Stimulated activated CD4-positive, alpha-beta T cell treated with anti-CD3 and anti-CD28 coated beads, Interleukin-1b, Interleukin-23, amount 100 ng/mL, for 48 hours (primary cell): ENCODE results near the gene PEPD.

Experiments
- DNase-seq: peaks from one replicate; pipeline ENCODE4 v3.0.0-alpha.2; 2020

Gene PEPD

DNA sequence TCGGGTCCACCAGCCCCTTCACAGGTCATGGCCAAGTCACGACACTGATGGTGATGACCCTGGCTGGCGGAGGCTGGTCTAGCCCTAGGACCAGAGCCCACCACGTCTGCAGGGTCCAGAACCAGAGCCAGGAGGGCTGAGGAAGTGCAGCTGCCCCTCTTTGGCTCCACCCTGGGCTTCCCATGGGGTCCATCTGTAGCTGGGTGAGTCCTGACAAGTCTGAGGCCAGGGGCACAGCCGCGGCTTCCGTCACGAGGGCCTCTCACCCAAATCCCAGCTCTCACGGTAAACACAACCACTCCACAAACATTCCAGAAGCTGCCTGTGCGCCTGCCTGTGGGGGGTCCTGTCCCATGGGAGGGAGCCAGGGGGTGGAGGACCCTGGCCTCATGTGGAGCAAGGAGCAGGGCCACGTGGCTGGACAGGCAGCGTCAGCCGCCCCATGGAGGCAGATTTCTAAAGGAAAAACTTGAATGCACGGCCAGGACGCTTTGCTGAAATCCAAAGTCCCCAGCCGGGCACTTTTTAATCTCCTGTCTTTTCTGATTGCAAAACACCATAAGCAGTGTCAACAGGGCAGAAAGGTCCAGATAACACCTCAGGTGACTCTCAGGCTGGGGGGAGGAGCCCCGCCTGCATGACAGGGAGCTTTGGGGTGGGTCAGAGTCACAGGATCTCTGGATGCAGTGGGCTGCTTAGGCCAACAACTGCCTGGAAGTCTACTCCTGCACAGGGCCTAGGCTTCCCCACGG, 118.2 kb downstream of the PEPD start:
- DNase-seq = no peak

DNA sequence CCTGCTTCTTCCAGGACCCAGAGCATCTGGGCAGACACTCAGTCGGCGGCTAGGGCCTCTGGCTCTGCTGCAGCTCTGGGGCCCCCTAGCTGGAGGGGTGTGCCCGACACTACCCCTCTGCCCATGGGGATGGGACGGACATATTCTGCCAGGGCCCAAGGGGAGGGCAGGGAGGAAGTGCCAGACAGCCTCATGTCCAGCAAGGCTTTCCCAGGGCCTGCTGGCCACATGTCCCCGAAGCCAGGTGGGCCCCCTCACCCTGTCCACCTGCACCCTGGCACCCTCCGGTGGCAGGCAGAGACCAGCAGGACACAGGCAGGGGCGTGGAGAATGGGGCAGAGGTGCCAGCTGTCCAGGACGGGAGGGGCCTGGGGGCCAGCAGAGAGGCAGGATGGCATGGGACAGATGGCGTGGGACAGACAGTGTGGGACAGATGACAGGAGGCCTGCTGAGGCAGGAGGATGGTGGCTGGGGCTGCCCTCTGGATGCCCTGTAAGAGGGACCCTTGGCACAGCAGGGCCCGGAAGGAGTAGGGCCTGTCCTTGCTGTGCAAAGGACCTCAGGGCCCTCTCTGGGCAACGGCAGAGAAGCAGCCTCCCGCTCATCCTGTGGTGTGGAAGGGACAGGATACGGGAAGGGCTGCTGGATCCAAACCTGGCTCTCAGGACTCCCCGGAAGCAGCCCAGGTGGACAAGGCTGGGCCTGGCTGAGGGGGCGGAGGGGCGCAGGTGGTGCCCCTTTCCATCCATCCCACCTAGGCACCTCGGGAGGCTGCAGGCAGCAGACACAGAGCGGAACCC, 119.0 kb downstream of the PEPD start:
- no peak for DNase-seq

DNA sequence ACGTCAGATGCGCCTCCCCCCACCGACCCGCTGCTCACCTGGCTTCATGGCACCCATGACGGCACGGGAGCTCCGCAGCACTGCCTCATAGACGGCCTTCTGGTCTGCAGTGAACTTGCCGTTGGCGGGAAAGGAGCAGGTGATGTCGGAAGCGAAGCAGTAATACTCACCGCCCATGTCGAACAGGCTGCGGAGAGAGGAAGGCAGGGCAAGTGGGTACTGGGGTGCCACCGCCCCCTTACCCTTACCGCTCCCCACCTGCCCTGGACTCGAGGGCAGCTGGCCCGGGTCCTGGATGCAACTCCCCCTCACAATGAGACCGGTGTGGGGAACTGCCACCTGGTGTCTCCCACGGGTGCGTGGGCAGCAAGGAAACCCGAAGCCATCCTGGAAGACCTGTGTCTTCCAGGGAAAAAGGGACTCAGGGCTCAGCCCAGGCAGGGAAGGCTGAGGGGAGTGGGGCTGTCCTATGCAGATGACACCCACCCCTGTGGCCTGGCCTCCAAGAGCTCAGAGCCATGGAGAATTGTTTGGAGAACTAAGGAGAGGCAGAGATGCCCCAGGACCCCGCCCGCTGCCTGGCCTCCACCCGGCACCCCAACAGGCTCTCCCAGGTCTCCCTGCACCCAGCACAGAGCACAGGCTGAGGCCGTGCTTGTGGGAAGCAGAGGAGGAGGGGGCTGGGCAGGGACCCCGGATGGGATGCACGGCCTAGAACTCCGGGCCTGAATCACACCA, 119.7 kb downstream of the PEPD start:
- DNase-seq = no peak

DNA sequence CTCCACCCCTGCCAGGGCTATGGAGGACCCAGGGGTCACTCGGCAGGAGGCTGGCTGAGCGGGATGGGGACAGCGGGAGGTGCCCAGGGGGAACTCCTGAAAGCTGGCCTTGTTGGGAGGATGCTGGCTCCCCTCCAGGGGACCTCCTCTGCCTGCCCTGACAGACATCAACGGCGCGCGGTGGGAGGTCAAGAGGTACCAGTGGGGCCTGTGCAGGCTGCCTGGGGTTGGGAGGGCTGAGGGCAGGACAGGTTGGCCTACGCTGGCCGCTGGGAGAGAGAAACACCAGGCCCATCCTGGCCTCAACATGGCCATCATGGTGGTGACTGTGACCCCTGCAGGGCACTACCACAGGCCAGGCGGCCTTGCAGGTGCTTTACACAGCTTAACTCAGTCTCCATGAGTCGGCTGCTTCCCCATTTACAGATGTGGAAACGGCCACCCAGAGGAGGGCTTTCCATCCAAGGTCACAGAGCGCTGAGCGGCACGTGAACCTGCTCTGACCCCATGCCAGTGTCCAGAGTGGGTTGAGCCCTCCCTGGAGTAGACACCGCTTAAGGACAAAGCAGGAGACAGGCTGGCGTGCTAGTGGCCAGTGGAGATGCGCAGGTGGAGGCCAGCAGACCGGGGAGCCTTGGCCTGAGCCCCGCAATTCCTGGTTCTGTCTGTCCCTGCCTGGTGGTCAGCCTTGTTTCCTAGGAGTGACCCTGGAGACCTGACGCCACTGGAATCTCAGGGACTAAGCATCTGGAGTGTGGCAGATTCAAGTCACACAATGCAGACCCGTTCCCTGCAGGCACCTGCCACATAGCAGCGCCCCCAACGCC, 120.5 kb downstream of the PEPD start:
- no peak for DNase-seq

DNA sequence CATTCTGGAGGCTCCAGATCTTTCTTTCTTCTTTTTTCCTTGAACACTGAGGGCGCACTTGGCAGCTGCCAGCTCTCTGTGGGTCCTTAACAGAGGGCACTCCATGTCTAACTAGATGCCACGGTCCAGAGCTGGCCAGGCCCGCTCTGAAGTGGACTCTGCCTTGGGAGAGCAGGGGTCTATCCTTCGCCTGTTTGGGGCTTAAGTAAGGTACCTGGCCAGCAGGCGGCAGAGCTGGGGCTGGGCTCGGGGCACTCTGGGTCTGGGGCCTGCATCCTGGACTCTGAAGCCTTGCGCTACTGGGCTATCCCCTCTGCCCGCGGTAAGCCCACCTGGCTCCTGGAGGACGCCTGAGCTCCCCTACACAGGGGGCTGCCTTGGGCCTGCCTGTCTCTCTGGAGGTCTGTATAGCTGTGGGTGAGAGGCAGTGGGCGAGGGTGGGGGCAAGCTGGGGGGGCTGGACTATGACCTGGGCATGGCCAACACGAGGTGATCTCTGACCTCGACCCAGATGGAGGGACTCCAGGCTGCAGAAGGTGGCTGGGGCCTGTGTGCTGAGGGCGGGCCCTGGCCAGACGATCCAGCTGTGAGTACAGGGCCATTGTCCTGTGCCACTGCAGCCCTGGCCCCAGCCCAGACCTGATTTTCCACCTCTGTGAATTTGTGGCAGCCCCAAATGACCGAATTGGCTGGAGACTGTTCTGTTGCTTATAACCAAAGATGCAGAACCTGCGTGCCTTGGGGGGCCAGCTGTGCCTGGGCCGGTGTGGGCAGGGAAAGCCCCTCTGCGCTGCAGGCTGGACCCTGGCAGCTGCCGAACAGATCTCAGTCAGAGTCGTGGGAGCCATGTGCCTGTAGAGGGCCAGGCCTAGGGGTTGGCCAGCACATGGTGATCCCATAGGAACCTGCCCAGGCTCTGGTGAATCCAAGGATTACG, 121.6 kb downstream of the PEPD start:
- no peak for DNase-seq

DNA sequence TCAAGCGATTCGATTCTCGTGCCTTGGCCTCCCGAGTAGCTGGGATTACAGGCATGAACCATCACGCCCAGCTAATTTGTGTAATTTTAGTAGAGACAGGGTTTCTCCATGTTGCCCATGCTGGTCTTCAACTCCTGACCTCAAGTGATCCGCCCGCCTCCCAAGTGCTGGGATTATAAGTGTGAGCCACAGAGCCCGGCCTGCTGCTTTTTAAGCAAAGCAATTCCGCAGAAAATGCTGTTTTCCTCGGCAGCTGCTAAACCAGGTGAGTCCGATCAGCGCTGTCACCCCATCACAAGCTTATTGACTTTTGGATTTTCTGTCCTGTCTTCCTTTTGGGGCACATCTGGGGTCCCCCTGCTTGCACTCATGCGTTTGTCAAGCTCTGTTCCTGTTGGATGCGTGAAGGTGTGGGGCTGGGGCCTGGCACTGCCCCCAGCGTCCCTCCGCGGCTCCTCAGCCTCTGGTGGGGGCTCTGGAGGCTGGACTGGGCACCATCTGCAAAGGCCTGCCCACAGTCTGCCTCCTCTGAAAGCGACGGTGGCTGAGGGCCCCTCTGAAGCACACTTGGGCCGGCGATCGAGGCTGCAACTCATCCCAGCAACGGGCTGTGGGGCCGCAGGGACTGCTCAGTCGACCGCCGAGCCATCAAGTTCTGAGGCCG, 122.4 kb downstream of the PEPD start:
- no peak for DNase-seq

DNA sequence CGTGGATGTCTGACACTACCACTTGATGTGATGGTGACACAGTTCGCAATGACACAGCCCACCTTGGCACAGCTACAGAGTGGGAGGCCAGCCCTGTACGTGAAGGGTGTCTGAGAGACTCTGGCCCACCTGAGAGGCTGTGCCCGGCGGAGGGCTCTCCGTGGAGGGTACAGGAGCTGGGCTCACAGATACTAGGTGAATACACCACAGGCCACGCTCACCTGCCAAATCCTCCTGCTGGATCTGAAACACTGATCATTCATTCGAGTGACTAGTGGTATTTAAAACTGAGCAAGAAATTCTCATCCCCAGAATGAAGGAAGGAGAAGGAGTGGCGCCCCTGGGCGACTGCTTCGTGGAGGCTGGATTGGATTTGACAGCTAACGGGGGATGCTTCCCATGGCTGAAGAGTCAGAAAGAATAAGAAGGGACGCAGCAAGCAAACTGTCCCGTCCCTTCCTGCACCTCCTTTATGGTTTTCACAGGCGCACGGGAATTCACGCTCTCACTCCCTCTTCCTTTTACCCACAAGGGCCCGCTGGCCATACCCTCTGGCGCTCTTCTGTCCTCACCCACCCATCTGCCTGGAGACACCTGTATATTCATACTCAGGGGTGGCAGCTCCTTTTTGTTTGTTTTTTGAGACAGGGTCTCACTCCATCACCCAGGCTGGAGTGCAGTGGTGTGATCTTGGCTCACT, 123.1 kb downstream of the PEPD start:
- no peak for DNase-seq

DNA sequence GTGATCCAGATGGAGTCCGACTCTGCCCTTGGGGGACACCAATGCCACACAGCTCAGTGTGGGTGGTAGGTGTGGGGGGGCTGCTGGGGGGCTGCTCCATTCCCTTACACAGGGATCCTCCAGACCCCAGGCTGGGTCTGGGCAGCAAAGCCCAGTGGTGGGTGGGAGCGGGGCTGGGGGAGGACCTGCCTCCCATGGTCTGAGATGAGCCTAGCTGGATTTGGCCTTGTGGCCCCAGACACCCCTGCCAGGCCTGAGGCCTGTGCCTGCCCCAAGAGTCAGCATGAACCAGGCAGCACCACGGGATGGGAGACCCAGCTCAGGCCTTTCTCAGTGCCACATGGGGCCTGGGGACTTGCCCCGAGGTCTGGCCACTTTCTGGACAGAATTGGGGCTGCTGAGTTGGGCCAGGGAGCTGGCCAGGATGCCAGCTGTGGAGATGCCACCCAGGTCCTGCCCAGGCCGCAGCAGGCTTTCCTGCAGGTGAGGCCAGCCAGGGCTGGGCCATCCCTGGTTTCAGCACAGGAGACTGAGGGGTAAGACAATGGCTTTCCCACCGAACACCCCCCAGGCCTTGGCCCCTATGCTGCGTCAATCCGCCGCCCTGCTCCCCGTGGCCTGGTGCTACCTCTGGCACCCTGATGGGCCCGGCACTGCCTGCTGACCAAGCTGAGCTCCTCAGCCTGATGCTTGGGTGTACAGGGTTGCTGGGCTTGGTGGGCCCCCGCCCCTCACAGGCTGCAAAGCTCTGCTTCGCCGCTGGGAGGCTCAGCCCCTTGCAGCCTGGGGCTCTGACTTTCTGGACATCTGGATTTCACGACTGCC, 123.8 kb downstream of the PEPD start:
- no peak for DNase-seq

DNA sequence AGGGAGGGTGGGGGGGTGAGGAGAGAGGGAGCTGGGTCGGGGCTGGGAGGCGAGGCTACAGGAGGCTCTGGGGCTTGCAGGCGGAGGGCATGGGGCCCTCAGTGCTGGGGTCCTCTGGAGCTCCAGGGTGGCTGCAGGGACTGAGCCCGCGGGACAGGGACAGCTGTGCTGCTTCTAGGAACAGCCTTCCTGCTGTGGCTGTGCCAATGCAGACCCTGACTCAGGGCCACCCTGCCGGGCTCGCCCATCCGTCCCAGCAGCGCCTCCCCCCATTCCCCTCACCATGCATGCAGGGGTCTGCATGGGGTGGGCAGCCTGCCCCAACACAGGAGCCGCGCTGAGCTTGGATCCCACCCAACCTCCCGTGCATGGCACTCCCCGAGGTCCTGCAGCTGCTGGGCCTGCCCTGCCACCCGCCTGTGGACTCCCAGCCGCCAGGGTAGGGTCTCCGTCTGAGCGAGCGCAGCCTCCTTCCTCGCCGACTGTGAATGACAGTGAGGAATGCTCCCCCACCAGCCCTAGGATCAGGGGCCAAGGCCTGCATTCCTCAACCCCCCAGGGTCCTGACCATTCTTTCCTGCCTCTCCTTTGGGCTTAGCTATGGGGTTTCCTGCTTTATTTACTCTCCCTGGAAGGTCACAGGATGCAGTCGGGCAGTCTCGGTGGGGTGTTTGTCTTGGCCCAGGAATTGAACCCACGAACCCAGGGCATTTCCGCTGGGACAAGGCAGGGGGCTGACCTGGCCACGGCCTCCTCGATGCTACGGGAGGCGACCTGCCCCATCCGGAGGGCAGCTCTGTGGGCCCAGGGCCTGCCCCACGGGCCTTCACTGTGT, 124.7 kb downstream of the PEPD start:
- no peak for DNase-seq

DNA sequence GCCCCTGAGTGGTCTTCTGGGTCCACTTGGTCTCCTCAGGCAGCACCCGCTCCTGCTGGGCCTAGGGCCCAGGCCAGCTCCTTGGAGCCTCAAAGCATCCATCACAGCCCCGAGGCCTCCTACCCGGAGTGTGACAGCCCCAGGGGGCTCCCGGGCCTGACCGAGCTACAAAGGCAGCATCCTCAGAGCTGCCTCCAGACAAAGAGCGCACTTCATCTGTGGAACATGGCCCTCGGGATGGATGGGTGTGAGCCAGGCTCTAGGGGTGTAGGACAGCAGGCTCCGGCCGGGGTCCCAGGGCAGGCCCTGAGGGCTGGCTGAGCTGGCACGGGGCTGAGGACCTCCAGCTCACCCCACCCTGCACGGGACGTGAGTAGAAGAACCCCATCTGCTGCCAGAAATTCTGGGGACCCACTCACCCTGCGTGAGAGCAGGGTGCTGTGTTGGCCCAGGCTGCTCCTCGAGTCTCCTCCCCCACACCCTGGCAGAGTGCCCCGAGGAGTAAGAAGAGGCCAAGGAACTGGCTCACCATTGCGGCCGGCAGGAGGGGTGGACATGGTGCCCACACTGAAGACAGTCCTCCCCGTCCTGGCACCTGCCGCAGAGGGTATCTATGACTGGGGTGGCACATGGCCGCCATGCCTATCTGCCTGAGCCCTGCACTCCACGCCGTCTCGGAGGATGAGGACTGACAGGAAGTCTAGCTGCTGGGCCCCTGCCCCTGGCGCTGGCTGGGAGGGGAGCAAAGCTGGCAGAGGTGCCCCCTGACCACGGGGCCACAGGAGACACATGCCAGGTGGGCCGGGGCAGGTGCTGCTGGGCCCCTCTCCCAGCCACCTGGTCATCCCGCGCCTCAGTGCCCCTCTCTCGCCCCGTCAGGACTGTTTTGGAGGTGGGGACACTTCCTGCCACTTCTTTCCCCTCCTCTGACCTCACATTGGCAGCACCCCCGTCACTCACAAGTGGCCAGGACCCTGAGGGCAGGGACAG, 125.7 kb downstream of the PEPD start:
- DNase-seq = no peak

DNA sequence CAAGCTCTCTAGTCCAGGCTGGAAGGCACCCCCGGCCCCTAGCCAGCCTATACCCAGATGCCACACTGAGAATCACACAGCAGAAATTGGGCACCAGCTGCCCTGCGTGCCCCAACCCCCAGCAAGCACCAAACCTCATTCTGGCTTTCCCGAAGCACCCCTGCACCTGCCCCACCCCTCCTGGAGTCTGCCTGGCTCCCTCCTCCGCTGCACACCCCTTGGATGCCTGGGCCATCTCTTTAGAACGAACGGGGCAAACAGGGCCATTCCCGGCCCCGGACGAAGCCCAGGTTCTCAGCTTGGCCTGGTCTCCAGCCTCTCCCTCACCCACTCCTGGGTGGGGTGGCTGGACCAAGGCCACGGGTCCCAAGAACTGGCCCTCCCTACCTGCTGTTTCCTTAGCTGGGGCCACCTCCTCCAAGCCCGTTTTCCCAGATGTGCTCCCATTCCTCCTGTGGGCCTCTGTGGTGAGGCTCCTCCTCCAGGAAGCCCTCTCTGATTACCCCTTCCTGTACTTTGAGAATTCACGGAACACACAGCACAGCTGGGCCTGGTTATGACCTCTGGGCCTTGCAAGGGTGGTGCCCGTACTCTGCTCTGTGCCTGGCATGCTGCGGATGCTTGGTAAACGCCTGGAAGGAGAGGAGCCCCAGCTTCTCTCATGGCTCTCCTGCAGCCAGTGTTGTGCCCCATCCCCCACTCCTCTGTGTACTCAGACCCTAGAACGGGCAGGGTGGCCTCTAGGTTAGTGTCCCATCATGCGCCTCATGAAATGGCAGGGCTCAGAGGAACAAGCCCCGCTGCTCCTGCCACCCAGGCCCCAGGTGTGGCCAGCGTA, 126.6 kb downstream of the PEPD start:
- no peak for DNase-seq

DNA sequence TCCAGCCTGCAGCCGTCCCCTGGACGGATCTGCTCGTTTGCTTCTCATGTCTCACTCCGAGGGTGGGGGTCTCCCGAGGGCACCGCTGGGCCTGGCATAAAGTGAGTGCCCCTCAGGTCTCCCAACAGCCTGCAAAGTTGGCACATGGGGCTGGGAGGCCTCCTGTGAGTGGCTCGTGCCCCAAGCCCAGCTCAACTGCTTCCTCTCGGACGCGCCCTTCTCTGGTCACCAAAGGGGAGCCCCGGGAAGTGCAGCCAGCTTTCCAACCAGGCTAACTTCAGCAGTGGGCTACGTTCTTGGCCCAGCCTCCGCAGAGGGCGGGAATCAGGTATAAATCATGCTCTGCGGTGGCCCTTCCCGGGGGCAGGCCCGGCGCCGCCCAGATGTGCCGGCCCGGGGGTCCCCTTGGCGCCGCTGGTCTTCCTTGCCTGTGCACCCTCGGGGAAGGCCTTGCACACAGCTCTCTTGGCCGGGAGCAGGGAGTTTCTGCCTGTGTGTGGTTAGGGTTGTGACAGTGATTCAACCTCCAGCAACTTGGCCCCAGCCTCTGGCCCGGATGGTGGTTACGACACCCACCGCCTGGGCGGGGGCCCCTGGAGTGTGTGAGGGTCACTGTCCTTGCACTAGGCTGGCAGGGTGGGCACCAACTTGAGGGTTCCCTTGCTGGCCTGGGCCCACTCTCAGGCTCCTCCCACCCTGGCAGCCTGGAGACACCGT, 127.4 kb downstream of the PEPD start:
- no peak for DNase-seq

DNA sequence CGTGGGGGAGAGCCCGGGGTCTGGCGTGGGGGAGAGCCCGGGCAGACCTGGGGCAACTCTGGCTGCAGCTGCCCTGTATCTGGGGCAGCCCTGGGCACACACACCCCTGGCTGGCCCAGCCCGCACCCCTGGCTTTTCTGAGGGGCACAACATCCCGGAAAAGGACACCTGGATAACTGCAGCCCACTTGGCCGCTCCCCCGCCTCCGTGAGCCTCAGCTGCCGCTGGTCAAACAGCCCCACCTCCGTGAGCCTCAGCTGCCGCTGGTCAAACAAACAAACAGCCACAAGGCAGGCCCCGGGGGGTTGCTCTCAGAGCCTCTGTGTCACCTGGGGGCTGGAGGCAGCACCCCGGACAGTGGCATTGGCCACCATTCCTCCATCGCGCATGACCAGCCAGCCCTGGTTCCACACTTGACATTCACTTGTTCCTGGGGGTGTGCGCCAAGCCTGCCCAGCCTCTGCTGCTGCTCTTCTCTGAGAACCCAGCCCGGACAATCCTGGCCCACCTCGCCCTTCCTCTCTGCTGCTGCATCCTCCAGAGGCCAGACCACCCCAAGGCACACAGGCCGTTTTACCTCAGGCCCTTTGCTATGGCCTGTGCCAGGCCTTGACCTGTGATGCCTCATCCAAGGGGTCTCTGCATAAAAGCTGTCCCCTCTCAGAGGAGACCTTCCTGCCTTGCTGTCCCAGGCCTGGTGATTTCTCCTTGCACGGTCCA, 128.1 kb downstream of the PEPD start:
- no peak for DNase-seq

DNA sequence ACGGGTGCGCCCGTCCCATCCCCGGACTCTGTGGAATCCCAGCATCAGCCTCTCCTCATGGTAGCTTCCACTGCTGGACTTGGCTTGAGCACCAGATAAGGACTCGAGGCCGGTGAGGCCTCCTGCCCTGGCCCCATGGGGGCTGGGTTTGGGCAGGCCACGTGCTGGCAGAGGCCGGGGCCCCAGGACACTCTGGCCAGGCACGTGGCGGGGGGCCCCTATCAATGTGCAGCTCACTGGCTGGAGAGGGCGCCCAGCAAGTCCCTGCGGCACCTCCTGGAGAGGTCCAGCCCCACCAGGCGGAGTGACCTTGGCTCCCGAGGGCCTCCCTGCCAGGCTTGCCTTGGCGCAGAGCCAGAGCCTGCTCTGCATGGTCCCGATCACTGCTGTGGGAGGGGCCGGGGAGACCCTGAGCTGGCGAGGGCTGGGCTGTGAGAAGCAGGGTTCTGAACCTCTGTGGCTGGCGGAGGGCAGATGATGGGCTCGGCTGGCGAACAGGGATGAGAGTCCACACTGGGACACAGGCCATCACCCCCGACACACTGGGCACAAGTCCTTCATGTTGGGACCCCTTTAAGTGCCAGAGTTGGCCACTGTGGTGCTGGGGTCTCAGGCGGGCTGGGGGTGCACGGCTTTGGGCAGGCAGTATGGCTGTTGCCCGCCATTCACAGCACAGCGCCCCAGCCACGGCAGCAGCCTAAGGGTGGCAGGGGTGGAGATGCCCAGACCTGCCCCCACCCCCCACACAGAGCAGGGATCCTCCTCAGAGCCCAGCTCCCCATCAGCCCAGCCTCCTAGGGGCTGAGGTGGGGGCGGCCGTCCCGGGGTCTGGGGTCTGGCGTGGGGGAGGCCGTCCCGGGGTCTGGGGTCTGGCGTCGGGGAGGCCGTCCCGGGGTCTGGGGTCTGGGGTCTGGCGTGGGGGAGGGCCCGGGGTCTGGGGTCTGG, 129.0 kb downstream of the PEPD start:
- DNase-seq = no peak
